ENCODE results near the gene DCC. TPM values are rescaled to one million over a fixed set of nuclear protein-coding genes. Genes with fewer than 3 reads are reported as not detected.

DCC gene
- total and polyA plus RNA-seq, 4 donors: 0.16 to 5.3 (median 2.5) TPM

DNA sequence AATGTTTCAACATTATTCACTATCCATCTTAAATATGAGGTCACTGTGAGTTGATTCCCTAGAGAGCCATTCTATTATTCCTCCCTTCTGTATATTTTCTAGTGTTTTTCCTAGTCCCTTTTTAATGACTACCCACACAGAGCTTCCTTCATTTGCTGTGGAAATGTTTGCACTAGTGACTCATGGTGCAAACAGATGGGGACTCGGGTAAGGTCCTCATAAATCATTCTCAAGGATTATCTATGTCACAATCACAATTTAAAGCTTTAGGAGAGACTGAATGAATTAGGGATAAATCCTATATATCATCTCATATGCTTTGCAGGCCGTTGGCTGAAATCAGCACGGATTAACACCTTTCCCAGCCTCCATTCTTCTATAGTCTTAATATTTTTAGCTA is 159.6 kb downstream of the DCC start:
- no peaks in the 10 kb centered on the region for H3K36me3 ChIP-seq (ENCODE audit: control insufficient read depth in 4 of 4, insufficient read depth in 4 of 4, low read length in 4 of 4)
- H3K9me3 ChIP-seq (ENCODE audit: control insufficient read depth in 4 of 4, insufficient read depth in 3 of 4, low read length in 3 of 4): peaks cover 0 to 2% (median 0%) of the 10 kb centered on the region in 4 donors
- H3K9ac ChIP-seq (ENCODE audit: insufficient read depth in 1 of 2, low read length in 2 of 2): no peak overlapping the region
- no peak overlapping the region for H3K27ac ChIP-seq (ENCODE audit: low read depth in 1 of 2, low read length in 1 of 2)
- no peak overlapping the region for H3K4me3 ChIP-seq
- no peak for DNase-seq
- TF ChIP-seq, protein P1, sequence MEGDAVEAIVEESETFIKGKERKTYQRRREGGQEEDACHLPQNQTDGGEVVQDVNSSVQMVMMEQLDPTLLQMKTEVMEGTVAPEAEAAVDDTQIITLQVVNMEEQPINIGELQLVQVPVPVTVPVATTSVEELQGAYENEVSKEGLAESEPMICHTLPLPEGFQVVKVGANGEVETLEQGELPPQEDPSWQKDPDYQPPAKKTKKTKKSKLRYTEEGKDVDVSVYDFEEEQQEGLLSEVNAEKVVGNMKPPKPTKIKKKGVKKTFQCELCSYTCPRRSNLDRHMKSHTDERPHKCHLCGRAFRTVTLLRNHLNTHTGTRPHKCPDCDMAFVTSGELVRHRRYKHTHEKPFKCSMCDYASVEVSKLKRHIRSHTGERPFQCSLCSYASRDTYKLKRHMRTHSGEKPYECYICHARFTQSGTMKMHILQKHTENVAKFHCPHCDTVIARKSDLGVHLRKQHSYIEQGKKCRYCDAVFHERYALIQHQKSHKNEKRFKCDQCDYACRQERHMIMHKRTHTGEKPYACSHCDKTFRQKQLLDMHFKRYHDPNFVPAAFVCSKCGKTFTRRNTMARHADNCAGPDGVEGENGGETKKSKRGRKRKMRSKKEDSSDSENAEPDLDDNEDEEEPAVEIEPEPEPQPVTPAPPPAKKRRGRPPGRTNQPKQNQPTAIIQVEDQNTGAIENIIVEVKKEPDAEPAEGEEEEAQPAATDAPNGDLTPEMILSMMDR (IDR thresholded peaks at IDR 0.05; ENCODE audit: control extremely low read depth, extremely low read depth): no peak
- H3K27me3 ChIP-seq (ENCODE audit: control insufficient read depth in 3 of 3, insufficient read depth in 3 of 3, low read length in 2 of 3): no peaks in the 10 kb centered on the region
- no peaks in the 10 kb centered on the region for H3K4me1 ChIP-seq (ENCODE audit: control insufficient read depth in 5 of 5, insufficient read depth in 5 of 5, low read length in 5 of 5)
- no peak for ATAC-seq (ENCODE audit: insufficient read depth, low FRiP score)
- 46 to 54% methylated on average over 3 of the region's 3 CpGs for whole genome bisulfite sequencing, 2 donors

DNA sequence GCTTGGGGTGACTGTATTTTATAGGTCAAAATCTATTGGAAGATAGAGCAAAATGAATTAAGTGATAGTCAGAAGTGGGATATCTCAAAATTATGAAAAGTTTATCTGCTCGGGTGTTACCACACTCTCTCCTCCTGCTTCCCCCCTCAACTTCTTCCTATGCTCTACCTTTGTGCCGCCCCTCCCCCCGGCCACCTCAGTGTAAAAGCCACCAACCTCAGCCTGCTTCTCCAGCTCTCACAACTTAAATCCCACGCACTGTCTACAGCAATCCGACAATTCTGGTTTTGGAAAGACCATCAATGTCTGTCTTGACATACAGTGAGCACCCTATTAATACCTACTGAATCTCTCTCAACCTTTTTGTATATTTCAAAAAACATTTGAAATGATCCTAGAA is 164.6 kb downstream of the DCC start:
- H3K9ac ChIP-seq (ENCODE audit: insufficient read depth in 1 of 2, low read length in 2 of 2): no peak overlapping the region
- DNase-seq (no peak), ATAC-seq (ENCODE audit: insufficient read depth, low FRiP score) (no peak)
- no peaks in the 10 kb centered on the region for H3K4me1 ChIP-seq (ENCODE audit: control insufficient read depth in 5 of 5, insufficient read depth in 5 of 5, low read length in 5 of 5)
- no peak overlapping the region for H3K4me3 ChIP-seq
- WGBS, 2 donors: 71 to 87% methylated on average over 5 of the region's 5 CpGs
- no peak overlapping the region for H3K27ac ChIP-seq (ENCODE audit: low read depth in 1 of 2, low read length in 1 of 2)
- no peaks in the 10 kb centered on the region for H3K27me3 ChIP-seq (ENCODE audit: control insufficient read depth in 3 of 3, insufficient read depth in 3 of 3, low read length in 2 of 3)
- no peaks in the 10 kb centered on the region for H3K36me3 ChIP-seq (ENCODE audit: control insufficient read depth in 4 of 4, insufficient read depth in 4 of 4, low read length in 4 of 4)
- TF ChIP-seq, protein P1 (IDR thresholded peaks at IDR 0.05; ENCODE audit: control extremely low read depth, extremely low read depth): no peak
- peaks cover 0 to 2% (median 0%) of the 10 kb centered on the region in 4 donors for H3K9me3 ChIP-seq (ENCODE audit: control insufficient read depth in 4 of 4, insufficient read depth in 3 of 4, low read length in 3 of 4)

DNA sequence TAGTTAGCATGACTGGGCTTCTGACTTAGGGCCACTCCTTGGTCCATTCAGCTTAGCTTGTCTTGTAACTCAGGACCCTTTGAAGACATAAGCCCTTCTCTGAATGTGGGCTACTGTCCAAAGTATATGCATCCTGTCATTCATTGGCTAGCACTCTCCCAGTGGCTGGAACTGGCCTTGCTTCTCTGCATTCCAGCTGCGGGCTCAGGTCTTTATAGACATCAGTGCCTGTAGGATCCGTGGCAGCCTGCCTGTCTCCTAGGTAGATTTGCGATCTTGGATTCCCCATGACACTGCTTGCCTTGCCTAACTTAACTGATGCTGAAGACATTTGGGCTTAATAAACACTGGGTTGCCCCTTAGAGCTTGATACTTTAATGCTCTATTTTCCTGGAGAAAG is 170.1 kb downstream of the DCC start:
- H3K27me3 ChIP-seq (ENCODE audit: control insufficient read depth in 3 of 3, insufficient read depth in 3 of 3, low read length in 2 of 3): no peaks in the 10 kb centered on the region
- TF ChIP-seq, protein P1 (IDR thresholded peaks at IDR 0.05; ENCODE audit: control extremely low read depth, extremely low read depth): no peak
- no peak overlapping the region for H3K27ac ChIP-seq (ENCODE audit: low read depth in 1 of 2, low read length in 1 of 2)
- H3K4me3 ChIP-seq: no peak overlapping the region
- H3K9me3 ChIP-seq (ENCODE audit: control insufficient read depth in 4 of 4, insufficient read depth in 3 of 4, low read length in 3 of 4): peaks cover 0 to 2% (median 0%) of the 10 kb centered on the region in 4 donors
- H3K36me3 ChIP-seq (ENCODE audit: control insufficient read depth in 4 of 4, insufficient read depth in 4 of 4, low read length in 4 of 4): no peaks in the 10 kb centered on the region
- H3K9ac ChIP-seq (ENCODE audit: insufficient read depth in 1 of 2, low read length in 2 of 2): no peak overlapping the region
- WGBS, 2 donors: 73 to 83% methylated on average over 3 of the region's 3 CpGs
- no peak for DNase-seq
- ATAC-seq (ENCODE audit: insufficient read depth, low FRiP score): no peak
- H3K4me1 ChIP-seq (ENCODE audit: control insufficient read depth in 5 of 5, insufficient read depth in 5 of 5, low read length in 5 of 5): no peaks in the 10 kb centered on the region

DNA sequence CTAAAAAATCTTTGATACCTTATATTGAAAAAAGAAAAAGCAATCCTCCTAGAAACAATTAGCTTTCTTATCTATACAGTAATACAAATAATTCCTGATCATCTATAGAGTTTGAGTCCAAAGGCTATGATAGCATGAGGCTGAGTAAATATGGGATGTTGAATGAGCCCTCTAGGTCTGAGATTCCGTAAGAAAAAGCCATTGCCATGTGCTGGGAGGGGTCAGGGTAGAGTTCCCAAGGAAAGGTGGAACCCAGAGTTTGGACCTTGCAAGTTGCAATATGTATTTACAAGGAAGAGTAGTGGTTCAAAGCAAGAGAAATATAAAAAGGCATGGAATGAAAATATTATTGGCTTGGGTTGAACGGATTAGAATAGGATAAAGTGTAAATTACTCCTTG is 178.1 kb downstream of the DCC start:
- H3K27ac ChIP-seq (ENCODE audit: low read depth in 1 of 2, low read length in 1 of 2): no peak overlapping the region
- 85 to 87% methylated on average over 2 of the region's 2 CpGs for WGBS, 2 donors
- no peaks in the 10 kb centered on the region for H3K4me1 ChIP-seq (ENCODE audit: control insufficient read depth in 5 of 5, insufficient read depth in 5 of 5, low read length in 5 of 5)
- H3K9me3 ChIP-seq (ENCODE audit: control insufficient read depth in 4 of 4, insufficient read depth in 3 of 4, low read length in 3 of 4): no peaks in the 10 kb centered on the region
- no peak for DNase-seq
- no peaks in the 10 kb centered on the region for H3K27me3 ChIP-seq (ENCODE audit: control insufficient read depth in 3 of 3, insufficient read depth in 3 of 3, low read length in 2 of 3)
- H3K4me3 ChIP-seq: no peak overlapping the region
- H3K36me3 ChIP-seq (ENCODE audit: control insufficient read depth in 4 of 4, insufficient read depth in 4 of 4, low read length in 4 of 4): no peaks in the 10 kb centered on the region
- no peak overlapping the region for H3K9ac ChIP-seq (ENCODE audit: insufficient read depth in 1 of 2, low read length in 2 of 2)
- ATAC-seq (ENCODE audit: insufficient read depth, low FRiP score): no peak
- TF ChIP-seq, protein P1 (IDR thresholded peaks at IDR 0.05; ENCODE audit: control extremely low read depth, extremely low read depth): no peak

Data from lung (tissue), 12 donors.